Measurements from ENCODE around the gene LRRC8C. TPM values are rescaled to one million over a fixed set of nuclear protein-coding genes. Genes with fewer than 3 reads are reported as not detected.

LRRC8C gene
- total and polyA plus RNA-seq, 10 of the 15 experiments (the other 5 are each of a cell fraction or from before 2014, with no cell fraction given), result 2.3 to 16.3 (median 10.8) TPM

- TF ChIP-seq ZNF592 (IDR thresholded peaks at IDR 0.05) (no peak; the same call in 1 of the 2 replicates), SIN3A (IDR thresholded peaks at IDR 0.05; ENCODE audit: low read depth, low read length) (0 out of 2 replicates have a peak, but pooled peaks have one; percentile 60), NR2C2 (IDR thresholded peaks at IDR 0.05; ENCODE audit: borderline replicate concordance, control insufficient read depth, insufficient read length, low read depth) (no peak), HDGF (IDR thresholded peaks at IDR 0.05) (peak; percentile 76; the same call in 1 of the 2 replicates), ZBED1 (IDR thresholded peaks at IDR 0.05; ENCODE audit: borderline replicate concordance) (no peak), ZNF217 (IDR thresholded peaks at IDR 0.05) (no peak), SPI1 (IDR thresholded peaks at IDR 0.05; ENCODE audit: borderline replicate concordance, insufficient read depth, low read depth, low read length) (no peak), ZZZ3 (IDR thresholded peaks at IDR 0.05; ENCODE audit: control insufficient read depth, insufficient read length, low read depth) (no peak), YY1 (IDR thresholded peaks at IDR 0.05; ENCODE audit: low read depth, low read length) (peak; percentile 84), RCOR1 (conservative IDR thresholded peaks at IDR 0.05; ENCODE audit: low read depth, low read length) (no peak), FOS (IDR thresholded peaks at IDR 0.05; ENCODE audit: borderline replicate concordance, extremely low read depth, insufficient read length) (no peak), ELK1 (IDR thresholded peaks at IDR 0.05; ENCODE audit: low read depth, low read length) (no peak)
- TF ChIP-seq, protein P1, sequence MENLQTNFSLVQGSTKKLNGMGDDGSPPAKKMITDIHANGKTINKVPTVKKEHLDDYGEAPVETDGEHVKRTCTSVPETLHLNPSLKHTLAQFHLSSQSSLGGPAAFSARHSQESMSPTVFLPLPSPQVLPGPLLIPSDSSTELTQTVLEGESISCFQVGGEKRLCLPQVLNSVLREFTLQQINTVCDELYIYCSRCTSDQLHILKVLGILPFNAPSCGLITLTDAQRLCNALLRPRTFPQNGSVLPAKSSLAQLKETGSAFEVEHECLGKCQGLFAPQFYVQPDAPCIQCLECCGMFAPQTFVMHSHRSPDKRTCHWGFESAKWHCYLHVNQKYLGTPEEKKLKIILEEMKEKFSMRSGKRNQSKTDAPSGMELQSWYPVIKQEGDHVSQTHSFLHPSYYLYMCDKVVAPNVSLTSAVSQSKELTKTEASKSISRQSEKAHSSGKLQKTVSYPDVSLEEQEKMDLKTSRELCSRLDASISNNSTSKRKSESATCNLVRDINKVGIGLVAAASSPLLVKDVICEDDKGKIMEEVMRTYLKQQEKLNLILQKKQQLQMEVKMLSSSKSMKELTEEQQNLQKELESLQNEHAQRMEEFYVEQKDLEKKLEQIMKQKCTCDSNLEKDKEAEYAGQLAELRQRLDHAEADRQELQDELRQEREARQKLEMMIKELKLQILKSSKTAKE (IDR thresholded peaks at IDR 0.05; ENCODE audit: low read depth, poor library complexity, severe bottlenecking), result no peak
- TF ChIP-seq, protein P2, sequence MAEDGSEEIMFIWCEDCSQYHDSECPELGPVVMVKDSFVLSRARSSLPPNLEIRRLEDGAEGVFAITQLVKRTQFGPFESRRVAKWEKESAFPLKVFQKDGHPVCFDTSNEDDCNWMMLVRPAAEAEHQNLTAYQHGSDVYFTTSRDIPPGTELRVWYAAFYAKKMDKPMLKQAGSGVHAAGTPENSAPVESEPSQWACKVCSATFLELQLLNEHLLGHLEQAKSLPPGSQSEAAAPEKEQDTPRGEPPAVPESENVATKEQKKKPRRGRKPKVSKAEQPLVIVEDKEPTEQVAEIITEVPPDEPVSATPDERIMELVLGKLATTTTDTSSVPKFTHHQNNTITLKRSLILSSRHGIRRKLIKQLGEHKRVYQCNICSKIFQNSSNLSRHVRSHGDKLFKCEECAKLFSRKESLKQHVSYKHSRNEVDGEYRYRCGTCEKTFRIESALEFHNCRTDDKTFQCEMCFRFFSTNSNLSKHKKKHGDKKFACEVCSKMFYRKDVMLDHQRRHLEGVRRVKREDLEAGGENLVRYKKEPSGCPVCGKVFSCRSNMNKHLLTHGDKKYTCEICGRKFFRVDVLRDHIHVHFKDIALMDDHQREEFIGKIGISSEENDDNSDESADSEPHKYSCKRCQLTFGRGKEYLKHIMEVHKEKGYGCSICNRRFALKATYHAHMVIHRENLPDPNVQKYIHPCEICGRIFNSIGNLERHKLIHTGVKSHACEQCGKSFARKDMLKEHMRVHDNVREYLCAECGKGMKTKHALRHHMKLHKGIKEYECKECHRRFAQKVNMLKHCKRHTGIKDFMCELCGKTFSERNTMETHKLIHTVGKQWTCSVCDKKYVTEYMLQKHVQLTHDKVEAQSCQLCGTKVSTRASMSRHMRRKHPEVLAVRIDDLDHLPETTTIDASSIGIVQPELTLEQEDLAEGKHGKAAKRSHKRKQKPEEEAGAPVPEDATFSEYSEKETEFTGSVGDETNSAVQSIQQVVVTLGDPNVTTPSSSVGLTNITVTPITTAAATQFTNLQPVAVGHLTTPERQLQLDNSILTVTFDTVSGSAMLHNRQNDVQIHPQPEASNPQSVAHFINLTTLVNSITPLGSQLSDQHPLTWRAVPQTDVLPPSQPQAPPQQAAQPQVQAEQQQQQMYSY (CRISPR knock-in tag; IDR thresholded peaks at IDR 0.05), result no peak
- TF ChIP-seq, protein P3, sequence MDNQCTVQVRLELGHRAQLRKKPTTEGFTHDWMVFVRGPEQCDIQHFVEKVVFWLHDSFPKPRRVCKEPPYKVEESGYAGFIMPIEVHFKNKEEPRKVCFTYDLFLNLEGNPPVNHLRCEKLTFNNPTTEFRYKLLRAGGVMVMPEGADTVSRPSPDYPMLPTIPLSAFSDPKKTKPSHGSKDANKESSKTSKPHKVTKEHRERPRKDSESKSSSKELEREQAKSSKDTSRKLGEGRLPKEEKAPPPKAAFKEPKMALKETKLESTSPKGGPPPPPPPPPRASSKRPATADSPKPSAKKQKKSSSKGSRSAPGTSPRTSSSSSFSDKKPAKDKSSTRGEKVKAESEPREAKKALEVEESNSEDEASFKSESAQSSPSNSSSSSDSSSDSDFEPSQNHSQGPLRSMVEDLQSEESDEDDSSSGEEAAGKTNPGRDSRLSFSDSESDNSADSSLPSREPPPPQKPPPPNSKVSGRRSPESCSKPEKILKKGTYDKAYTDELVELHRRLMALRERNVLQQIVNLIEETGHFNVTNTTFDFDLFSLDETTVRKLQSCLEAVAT (IDR thresholded peaks at IDR 0.05), result no peak; the same call in 1 of the 2 replicates
These were observed 130.1 kb downstream of the LRRC8C start (continued) for GRCh38 chr1:89762779-89763648.
